DMS153 treated with DMSO at 0.1 percent for 48 hours (cell line): ENCODE measurements around the gene IZUMO4.
"Not testable (repeated sequence)": the region's sequence is repeated elsewhere in the genome, so short reads cannot be mapped to it uniquely, and the experiment has no call there.

Source experiments
- DNase-seq: peaks from one replicate; lab custom pipeline; 2025; ENCODE audit not compliant: unreplicated experiment; lab: John Stamatoyannopoulos, UW

The IZUMO4 gene

DNA sequence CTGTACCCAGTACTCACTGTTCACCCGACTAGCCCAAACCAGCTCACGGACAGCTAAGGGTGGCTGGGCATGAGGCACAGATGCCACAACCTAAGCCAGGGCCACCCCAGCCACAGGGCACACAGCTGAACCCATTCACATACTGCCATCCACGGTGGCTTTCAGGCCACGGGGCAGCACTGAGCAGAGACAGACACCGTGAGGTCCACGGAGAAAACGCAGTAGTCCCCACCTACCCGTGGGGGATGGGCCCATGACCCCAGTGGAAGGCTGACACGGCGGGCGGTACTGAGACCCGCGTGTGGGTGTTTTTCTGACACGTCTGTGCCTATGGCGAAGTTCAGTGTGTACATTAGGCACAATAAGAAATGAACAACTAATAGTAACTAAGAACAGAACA lies 25.5 kb downstream of the IZUMO4 start:
- DNase-seq = no peak

DNA sequence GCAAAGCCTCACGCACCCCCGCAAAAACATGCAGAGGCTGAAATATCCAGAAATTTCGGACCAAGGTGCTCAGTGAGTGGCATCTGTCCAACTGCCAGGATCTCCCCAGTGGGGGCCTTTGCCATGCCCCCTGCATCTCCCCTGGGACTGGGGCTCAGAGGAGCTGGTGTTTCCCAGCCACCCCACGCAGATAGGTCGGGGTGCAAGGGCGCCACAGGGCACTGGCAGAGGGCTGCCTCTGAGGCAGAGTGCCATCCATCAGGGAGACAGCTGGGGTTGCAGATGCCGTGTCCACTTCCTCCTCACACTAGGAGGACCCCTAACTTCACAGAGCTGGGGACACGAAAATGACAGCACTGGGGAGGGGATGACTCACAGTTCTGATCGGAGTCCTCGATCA lies 26.3 kb downstream of the IZUMO4 start:
- DNase-seq = no peak

DNA sequence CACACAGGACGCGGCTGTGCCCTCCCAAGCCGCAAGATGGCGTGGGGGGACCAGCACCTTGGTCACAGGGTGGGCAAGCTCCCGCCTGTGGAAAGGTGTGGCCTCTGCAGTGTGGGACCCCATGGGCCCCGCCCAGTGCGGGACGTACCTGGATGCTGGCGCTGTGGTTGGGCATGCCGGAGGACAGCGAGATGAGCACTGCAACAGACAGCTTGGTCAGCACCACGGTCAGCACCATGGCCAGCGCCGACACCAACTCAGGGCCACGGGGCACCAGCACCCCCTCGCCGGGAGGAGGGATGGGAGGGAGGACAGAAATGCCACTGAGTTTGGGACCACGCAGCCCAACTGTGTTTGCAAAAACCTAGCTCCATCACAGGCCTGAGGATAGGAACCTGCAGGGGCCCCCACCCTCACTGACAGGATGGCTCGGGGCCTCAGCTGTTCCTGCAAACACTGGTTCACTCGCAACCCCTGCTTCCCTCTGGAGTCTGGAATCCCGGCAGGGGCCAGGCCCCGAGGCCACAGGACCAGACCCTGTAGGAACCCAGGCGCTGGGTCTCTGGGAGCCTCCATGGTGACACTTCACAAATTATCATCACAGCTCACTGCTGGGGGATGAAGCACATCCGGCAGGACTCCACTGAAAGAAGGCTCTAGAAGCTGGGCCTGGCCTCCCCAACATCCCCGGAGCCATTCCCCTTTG lies 27.1 kb downstream of the IZUMO4 start:
- no peak for DNase-seq

DNA sequence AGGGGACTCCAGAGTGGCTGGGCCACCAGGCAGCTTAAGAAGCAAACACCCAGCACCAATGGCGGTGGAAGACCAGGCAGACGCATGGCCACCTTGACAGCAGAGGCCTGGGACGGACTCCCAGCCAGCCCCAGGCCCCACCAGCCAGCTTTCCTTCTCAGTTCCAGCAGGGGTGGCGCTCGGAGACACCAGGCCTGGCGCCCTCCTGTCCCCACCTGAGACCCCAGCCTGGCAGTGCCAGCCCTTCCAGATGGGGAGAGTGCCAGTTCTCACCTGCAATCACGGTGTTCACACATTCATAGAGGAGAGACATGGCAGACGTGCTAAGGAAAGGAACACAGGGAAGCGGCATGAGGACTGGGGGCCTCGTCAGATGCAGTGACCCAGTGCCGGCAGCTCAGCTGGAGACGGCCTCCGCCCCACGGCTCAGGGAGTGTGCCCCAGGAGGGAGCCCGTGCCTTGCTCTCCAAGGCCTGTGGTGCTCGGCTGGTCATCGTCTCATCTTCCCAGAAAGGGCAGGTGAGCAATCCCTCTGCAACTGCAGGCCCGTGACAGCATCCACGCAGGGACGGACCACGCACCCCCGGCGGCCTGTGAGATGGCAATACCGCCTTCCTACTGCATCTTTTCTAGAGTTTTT lies 30.3 kb downstream of the IZUMO4 start:
- DNase-seq = no peak

DNA sequence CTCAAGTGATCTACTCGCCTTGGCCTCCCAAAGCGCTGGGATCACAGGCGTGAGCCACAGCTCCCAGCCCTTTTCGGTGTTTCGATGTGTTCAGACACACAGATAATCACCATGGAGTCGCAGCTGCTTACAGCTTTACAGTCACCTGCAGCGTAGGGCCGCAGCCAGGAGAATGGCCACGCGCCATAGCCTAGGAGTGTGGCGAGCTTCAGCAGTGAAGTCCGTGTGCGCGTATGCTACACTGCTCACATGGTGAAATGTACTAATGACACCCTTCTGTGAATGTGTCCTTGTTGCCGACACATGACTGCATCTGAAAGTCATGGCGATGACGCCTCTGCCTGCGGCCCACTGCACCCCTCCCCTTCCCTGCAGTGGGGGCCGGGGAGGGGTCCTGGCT lies 31.0 kb downstream of the IZUMO4 start:
- no peak for DNase-seq

DNA sequence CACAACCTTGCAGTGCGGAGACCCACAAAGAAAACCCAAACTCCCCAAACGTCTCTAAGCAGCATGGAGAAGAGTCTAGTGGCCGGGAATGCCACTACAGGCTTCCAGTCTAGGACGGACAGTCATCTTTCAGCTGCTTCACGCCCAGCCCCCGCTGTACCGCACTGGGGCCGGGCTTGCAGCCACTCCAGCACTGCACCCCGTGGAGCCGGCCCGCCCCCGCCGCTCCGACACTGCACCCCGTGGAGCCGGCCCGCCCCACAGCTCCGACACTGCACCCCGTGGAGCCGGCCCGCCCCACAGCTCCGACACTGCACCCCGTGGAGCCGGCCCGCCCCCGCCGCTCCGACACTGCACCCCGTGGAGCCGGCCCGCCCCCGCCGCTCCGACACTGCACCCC lies 31.5 kb downstream of the IZUMO4 start:
- not testable (repeated sequence) for DNase-seq

DNA sequence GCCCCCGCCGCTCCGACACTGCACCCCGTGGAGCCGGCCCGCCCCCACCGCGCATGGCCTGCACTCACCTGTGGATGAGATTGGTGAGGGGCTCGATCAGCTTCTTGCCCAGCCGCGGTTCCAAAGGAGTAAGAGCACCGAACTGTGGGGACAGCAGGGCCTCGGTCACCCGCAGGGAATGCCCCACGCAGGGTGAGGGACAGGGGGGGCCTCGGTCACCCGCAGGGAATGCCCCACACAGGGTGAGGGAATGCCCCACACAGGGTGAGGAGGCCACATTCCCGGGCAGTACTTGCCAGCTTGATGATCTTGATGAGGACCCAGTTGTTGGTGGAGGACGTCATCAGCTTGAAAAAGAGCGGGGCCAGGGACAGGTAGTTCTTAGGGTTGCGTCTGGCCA lies 32.3 kb downstream of the IZUMO4 start:
- no peak for DNase-seq

DNA sequence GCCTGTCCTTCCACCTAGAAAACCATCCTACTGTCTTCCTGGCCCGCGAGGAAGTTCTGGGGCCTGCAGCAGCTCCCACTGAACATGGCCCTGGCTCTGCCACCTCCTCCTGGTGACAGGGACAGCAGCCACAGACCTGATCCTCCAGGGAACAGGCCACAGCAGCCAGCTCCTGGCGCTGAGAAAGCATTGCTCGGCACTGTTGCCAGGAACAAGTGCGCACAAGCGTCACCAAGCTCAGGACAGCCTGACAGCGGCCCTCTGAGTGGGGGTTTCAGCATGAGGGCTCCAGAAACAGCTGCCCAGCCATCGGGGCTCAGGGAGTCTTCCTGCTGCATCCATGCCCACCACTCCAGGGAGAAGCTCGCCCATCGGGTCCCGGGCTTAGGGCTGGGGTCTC lies 32.8 kb downstream of the IZUMO4 start:
- DNase-seq = no peak

DNA sequence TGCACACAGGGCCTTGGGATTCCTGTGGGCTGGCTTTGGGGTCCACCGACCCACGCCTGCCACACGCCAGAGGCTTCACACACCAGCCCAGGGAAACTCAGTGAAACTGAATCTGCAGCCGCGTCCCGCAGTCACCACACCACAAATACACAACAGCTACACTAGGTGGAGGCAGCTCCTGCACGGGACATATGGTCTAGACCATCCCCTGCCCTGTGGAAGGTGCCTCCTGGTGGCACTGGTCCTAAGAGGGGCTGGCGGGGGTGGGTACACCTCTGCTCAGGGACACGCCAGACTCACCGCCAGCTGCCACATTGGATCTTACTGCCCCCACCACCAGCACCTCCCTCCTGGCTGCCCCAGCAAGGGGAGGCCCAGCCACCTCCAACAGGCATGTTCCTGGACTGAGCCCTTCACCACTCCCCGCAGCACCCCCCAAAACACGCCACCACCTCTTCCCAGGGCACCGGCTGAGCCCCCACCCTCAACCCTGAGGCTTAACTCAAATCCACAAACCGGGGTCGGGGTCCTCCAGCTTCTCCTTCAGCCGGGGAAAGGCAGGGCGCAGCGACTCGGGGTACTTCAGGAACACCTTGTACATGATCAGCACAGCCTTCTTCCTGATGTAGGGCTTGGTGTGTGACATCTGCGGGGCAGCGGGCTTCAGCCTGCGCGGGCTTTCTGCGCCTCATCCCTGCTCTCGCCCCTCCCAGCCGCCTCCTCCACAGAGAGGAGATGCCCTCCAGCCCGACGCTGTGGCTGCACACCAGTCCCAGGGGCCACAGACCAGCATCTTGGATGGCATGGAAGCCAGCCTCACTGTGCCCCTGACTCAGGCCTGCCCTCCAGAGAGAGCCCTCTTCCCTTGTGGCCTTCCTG lies 33.4 kb downstream of the IZUMO4 start:
- no peak for DNase-seq

DNA sequence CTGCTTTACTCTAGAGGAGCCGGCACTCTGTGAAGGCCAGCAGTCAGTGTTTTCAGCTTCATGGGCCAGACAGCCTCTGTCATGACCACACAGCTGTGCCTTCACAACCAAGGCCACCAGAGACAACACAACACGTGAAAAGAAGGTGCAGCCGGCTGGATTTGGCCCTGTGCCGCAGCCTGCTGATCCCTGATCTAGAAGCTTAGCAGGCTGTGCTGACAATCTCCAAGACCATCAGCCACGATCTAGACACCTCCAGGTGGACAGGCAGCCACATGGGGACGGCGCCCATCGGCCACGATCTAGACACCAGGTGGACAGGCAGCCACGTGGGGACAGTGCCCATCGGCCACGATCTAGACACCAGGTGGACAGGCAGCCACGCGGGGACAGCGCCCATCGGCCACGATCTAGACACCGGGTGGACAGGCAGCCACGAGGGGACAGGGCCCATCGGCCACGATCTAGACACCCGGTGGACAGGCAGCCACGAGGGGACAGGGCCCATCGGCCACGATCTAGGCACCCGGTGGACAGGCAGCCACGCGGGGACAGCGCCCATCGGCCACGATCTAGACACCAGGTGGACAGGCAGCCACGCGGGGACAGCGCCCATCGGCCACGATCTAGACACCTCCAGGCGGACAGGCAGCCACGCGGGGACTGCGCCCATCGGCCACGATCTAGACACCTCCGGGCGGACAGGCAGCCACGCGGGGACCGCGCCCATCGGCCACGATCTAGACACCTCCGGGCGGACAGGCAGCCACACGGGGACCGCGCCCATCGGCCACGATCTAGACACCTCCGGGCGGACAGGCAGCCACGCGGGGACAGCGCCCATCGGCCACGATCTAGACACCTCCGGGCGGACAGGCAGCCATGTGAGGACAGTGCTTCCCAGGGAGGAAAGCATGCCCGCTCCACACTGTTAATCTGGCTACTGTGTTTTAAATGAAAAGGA lies 34.6 kb downstream of the IZUMO4 start:
- not testable (repeated sequence) for DNase-seq

DNA sequence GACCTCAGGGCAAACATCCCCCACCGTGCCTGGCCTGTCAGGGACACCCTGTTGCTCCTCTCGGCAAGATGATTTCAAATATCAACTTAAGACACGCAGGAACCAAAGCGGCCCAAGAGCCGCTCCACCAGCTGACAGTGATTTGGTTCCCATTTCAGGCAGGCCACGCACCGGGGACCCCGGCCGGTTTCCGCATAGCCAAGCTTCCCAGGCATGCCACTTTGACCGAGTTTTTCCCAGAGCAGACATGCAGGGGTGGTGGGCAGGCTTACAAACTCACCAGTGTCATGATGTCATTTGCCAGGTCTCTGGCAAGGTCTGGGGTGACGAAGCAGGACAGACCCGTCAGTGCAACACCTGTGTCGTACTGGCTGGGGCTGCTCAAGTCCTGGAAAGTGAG lies 35.5 kb downstream of the IZUMO4 start:
- DNase-seq = no peak

DNA sequence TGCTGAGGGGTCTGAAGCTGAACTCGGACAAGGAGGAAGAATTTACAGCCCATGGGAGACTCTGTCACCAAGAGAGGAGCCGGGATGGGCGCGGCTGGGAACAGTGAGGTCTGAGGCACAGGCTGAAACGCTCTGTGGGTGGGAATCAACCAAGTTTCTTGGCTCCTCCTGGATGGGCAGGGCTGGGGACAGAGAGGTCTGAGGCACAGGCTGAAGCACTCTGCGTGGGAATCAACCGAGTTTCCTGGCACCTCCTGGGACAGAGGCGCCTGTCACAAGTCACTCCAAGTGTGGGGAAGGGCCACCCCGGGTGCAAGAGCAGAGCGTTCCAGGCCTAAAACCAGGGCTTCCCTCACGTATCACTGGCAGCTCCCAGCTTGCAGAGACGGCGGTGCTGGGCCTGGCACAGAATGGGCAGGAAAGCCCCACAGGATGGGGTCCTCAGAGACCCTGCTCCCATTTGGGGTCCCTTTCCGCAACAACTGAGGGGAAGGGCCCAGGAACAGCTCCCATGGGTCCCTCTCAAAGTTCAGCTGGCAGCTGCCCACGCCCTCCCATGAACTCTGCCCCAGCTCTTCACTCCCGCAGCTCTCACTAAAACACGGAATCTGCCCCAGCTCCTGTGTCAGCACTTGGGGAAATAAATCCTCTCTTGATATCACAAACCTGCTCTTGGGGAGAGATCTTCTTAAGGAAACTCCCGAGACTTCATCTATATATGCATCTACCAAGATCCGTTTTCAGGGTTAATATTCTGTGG lies 36.2 kb downstream of the IZUMO4 start:
- DNase-seq = no peak

DNA sequence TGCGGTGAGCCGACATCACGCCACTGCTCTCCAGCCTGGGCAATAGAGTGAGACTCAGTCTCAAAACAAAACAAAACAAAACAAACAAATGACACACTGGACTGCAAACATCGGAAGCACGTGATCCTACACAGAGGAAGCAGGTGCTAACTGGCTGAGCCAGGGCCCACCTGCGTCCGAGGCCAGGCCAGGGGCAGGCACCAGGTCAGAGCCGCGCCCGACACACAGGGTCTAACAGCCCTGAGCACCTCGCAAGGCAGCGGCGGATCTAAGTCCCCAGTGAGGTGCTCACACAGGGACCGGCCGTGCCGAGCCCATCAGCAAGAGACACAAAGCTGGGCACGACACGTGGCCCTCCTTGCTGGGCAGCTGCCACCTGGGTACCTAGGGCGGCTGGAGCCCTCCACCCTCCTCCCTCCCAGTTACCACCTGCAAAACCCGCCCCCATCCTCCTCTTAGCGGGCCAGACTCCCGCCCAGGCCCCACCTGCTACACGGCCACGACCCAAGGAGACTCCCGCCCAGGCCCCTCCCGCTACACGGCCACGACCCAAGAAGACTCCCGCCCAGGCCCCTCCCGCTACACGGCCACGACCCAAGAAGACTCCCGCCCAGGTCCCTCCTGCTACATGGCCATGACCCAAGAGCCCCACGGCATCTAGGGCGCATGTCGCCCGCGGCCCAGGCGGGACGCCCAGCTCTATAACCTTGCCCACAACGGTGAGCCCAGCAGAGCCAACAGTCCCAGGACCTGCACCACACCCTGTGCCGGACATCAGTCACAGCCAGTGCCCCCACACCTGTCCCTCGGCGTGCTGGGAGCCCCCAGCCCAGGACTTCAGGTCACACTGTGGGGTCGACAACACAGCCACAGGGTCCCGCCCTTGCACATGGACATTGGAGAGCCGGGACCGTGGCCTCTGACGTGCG lies 39.0 kb downstream of the IZUMO4 start:
- DNase-seq = no peak

DNA sequence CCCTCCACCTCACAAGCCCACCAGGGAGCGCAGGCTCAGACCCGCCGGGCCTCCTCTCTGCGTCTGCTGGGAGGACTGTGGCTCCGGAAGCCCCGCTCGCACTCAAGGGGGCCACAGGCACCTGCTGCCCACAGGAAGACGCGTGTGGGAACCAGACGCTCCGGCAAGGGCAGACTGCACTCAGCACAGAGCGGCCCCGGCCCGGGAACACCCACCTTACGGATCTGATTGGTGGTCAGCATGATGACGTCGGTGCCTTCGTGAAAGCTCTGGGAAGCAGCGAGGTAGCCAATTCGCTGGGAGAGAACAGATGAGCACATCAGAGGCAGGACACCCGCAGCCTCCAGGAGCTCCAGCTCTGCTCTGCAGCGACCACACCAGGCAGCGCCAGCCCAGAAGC lies 40.1 kb downstream of the IZUMO4 start:
- no peak for DNase-seq

DNA sequence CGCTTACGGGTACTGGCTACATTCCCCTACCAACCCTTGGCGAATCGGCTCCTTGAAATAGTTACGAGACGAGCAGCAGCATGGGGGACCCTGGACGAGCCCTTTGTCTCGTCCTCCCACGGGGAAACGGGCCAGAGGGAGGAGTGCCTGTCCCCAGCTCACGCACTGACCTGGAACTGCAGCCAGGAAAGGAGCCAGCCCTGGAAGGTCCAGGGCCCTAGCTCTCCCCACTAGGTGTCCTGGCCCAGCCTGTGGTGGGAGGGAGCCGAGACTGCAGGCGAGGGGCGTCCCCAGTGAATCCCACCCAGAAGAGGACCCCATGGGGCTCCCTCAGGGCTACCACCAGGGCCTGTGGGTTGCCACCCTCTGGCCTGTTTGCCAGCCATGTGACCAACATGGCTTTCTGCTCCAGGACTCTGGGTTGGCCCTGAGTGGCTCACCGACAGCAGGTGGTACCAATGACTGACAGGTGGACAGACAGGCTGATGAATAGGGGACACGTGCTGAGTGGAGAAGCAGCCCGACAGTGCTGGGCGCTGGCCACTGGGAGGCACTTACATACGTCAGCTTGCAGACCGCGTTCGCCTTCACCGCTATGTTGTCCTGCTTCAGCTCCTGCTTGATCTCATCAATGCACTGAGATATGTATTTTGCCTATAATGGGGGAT lies 41.5 kb downstream of the IZUMO4 start:
- DNase-seq = no peak

DNA sequence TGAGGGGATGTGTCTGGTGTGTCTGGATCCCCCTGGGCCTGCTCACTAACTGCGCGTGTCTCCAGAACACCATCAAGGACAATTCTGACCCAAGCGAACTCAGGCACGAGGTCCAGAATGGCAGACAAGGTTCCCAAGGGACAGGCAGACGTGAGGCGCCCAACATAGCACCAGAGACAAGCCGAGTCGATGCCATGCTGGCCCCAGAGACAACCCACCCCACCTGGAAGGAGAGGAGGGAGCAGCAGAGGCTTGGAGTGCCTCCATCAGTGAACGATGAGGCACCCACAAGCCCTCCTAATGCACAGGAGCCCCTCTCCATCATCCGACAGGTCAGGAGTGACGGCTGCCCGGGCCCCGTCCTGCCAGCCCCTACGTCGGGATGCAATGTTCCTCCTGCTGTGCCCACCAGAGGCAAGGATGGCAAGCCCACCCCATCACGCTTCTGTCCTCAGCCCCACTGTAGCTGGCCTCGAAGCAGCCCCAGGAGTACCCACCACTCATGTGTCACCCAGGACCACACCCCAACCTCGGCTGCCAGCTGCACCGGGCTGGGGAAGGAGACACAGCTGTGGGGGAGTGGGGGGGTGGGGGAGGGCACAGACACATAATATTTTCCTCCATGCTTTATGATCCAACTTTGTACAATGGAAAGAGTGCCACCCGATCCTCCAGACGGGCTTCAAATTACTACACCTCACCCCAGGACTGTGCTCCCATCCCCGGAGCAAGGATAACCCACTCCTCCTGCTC lies 42.8 kb downstream of the IZUMO4 start:
- no peak for DNase-seq

DNA sequence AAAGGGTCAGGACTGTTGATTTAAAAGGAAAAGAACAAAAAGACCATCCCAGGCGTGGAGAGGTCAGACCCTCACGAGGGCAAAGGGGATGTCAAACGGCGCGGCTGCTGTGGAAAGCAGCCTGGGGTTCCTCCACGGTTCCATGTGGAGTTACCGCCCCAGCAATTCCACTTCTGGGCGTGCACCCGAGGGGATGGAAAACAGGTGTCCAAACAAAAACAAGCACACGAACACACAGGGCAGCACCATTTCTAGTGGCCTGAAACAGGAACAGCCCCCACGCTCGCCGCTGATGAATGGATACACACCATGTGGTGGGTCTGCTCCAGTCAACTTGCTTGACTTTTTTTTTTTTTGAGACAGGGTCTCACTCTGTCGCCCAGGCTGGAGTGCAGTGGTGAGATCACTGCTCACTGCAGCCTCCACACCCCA lies 43.4 kb downstream of the IZUMO4 start:
- no peak for DNase-seq
